Gastrocnemius medialis (tissue), 4 donors: ENCODE data around the gene IQGAP1. TPM values are rescaled to one million over a fixed set of nuclear protein-coding genes. Genes with fewer than 3 reads are reported as not detected.
A peak's percentile ranks its signal among the peaks of the same experiment; 100 is the strongest.

Source experiments
- ATAC-seq, 2 donors: fragments of 150-250 bp; one replicate each; pipeline ENCODE4 v1.9.1; 2016
- DNase-seq, 2 donors: peaks; one replicate each; pipeline ENCODE4 v3.0.0-alpha.2; 2019
- H3K27ac ChIP-seq, 4 donors: fragments of 200-600 bp; sonication (generic); 1 replicate in 1 of 4; 2 replicates in 3 of 4; pipeline ENCODE4 v1.5.1; 2016 to 2018; ENCODE audit warnings: mild to moderate bottlenecking in 2 of 4, moderate library complexity in 1 of 4
- H3K27me3 ChIP-seq, 3 donors: fragments of 200-600 bp; sonication (generic) in 2 of 3; 1 replicate in 1 of 3; 2 replicates in 2 of 3; pipeline versions ENCODE4 v1.5.1 to v1.6.0; 2016 to 2019; ENCODE audit warnings: mild to moderate bottlenecking in 1 of 3, moderate library complexity in 1 of 3
- H3K36me3 ChIP-seq, 2 donors: fragments of 200-600 bp; sonication (generic) in 1 of 2; one replicate each; pipeline ENCODE4 v1.5.1; 2017 to 2018
- H3K4me1 ChIP-seq, 2 donors: fragments of 200-600 bp; sonication (generic) in 1 of 2; one replicate each; pipeline ENCODE4 v1.5.1; 2016 to 2017; ENCODE audit warnings: mild to moderate bottlenecking in 2 of 2
- H3K4me3 ChIP-seq, 4 donors: fragments of 200-600 bp; sonication (generic) in 3 of 4; 1 replicate in 1 of 4; 2 replicates in 3 of 4; pipeline ENCODE4 v1.5.1; 2016 to 2019; ENCODE audit warnings: mild to moderate bottlenecking in 2 of 4
- H3K9me3 ChIP-seq, 3 donors: fragments of 200-600 bp; sonication (generic) in 2 of 3; 1 replicate in 1 of 3; 2 replicates in 2 of 3; pipeline ENCODE4 v1.5.1; 2016 to 2019
- POLR2A ChIP-seq, 2 donors: fragments of 450-650 bp; IDR thresholded peaks; one replicate each; pipeline ENCODE4 v1.6.1; 2017; ENCODE audit warnings: antibody characterized with exemption in 2 of 2, mild to moderate bottlenecking in 2 of 2, moderate library complexity in 2 of 2
- in situ Hi-C, 4 donors: fragments of 200-750 bp; cut with MboI; loops; one replicate each; pipeline versions ENCODE4 v1.15.0 to v1.8.0; 2017; ENCODE audit warnings: low sequenced_read_pairs in 4 of 4
- intact Hi-C: fragments of 100-400 bp; cut with DNase I; formaldehyde crosslinking; loops from one replicate; pipeline ENCODE4 v1.15.1; 2023; ENCODE audit warnings: low total_unique reads
- total RNA-seq, 4 donors: library from RNA; depleted of rRNA; stranded (reverse); fragments of >200 nt; gene quantifications; one replicate each; pipeline versions ENCODE4 v1.1.0 to v1.2.3, GENCODE V29; 2016
- TF ChIP-seq, protein P1 (sequence below), 5 experiments: fragments of 450-650 bp in 3 of 5; fragments of 200-600 bp in 2 of 5; sonication (generic) in 2 of 5; IDR thresholded peaks in 4 of 5; conservative IDR thresholded peaks in 1 of 5; 1 replicate in 4 of 5; 2 replicates in 1 of 5; pipeline ENCODE4 v1.5.1; 2016 to 2019; ENCODE audit warnings: antibody characterized with exemption in 5 of 5, mild to moderate bottlenecking in 3 of 5, moderate library complexity in 3 of 5

The IQGAP1 gene
- total RNA-seq, 4 donors from 2014 or later = 39.1 to 92.7 (median 59.1) TPM

DNA sequence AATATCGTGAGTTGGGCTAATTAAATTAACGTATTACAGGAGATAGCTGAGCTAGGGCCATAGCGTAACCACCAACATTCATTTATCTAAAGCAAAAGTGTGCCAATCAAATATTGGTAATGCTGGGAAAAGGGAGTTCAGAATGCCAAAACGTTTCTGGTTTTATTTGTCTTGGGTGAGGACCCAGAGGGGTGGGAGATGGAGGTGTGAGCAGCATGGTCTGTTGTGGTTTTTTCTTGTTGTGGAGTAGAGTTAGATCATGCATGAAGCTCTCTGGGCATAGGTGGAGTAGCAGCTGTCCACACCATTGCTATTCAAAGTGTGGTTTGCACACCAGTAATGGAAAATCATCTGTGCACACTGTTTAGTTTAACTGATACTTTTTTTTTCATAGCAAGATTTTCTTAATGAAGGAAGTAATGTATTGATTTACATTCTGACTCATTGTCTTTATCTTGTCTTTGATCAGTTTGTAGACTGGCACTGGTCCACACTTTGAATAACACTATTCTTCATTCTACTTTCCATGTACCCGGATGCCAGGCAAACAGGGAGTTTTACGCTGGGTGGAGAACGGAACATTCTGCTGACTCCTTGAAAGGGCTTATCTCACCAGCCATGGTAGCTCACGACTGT lies 90.9 kb downstream of the IQGAP1 start:
- ATAC-seq (no peak), DNase-seq (no peak)
- Histone ChIP-seq H3K9me3 (no peaks in the 10 kb centered on the region), H3K27me3 (no peaks in the 10 kb centered on the region), H3K4me1 (no peaks in the 10 kb centered on the region), H3K27ac (peak overlapping the region in 1 of 4 donors; percentile 15), H3K36me3 (peaks cover 4 to 99% of the 10 kb centered on the region in 2 donors), H3K4me3 (no peak overlapping the region)
- in situ Hi-C loops = loop anchor here (10.0 to 25.0 kb wide), 3 partner anchors 114 to 154 kb away; no protein-coding TSS in a partner anchor
- intact Hi-C loops = no loop called here
- TF ChIP-seq, protein P1, sequence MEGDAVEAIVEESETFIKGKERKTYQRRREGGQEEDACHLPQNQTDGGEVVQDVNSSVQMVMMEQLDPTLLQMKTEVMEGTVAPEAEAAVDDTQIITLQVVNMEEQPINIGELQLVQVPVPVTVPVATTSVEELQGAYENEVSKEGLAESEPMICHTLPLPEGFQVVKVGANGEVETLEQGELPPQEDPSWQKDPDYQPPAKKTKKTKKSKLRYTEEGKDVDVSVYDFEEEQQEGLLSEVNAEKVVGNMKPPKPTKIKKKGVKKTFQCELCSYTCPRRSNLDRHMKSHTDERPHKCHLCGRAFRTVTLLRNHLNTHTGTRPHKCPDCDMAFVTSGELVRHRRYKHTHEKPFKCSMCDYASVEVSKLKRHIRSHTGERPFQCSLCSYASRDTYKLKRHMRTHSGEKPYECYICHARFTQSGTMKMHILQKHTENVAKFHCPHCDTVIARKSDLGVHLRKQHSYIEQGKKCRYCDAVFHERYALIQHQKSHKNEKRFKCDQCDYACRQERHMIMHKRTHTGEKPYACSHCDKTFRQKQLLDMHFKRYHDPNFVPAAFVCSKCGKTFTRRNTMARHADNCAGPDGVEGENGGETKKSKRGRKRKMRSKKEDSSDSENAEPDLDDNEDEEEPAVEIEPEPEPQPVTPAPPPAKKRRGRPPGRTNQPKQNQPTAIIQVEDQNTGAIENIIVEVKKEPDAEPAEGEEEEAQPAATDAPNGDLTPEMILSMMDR (IDR thresholded peaks at IDR 0.05 in 4 of 5, conservative IDR thresholded peaks at IDR 0.05 in 1 of 5) = no peak
- no peak for TF ChIP-seq POLR2A (IDR thresholded peaks at IDR 0.05)

DNA sequence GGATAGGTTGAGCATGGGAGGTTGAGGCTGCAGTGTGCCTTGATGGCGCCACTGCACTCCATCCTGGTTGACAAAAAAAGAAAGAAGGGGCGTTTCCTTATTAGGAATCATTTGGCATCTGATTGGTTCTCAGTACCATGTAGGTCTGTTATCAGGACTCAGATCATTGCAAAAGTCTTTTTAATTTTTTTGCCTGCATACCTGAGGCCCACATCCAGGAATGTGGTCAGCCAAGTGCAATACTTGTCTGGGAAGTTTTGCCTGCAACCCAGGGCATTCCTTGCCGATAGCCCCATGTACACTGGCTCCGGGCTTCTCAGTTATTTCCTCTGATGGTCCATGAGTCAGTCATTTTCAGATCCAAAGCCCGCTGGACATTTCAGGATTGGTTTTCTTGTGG lies 91.6 kb downstream of the IQGAP1 start:
- Histone ChIP-seq H3K4me1 (no peaks in the 10 kb centered on the region), H3K4me3 (no peak overlapping the region), H3K9me3 (no peaks in the 10 kb centered on the region), H3K27me3 (no peaks in the 10 kb centered on the region), H3K36me3 (peaks cover 4 to 99% of the 10 kb centered on the region in 2 donors), H3K27ac (no peak overlapping the region)
- in situ Hi-C loops (loop anchor here (10.0 to 25.0 kb wide), 3 partner anchors 115 to 155 kb away; no protein-coding TSS in a partner anchor), intact Hi-C loops (no loop called here)
- DNase-seq = no peak
- TF ChIP-seq POLR2A (IDR thresholded peaks at IDR 0.05) = no peak
- TF ChIP-seq, protein P1 (IDR thresholded peaks at IDR 0.05 in 4 of 5, conservative IDR thresholded peaks at IDR 0.05 in 1 of 5) = no peak
- ATAC-seq = no peak

DNA sequence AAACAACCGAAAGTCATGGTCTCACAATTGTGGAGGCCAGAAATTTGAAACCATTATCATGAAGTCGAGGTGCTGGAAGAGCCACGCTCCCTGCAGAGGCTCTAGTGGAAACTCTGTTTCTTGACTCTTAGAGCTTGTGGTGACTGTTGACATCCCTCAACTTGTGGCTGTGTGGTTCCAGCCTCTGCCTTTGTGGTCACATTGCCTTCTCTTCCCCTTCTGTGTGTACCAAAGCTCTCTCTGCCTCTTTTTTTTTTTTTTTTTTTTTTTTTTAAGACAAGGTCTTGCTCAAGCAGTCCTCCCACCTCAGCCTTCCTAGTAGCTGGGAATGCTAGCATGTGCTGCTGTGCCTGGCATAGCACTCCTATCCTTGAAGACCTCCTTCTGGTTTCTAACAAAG lies 93.0 kb downstream of the IQGAP1 start:
- intact Hi-C loops (no loop called here), in situ Hi-C loops (loop anchor here in 1 of 4 donors (25.0 kb wide), 1 partner anchor 144 kb away; no protein-coding TSS in a partner anchor)
- ATAC-seq (no peak), DNase-seq (no peak)
- TF ChIP-seq, protein P1 (IDR thresholded peaks at IDR 0.05 in 4 of 5, conservative IDR thresholded peaks at IDR 0.05 in 1 of 5) = no peak
- TF ChIP-seq POLR2A (IDR thresholded peaks at IDR 0.05) = no peak
- no peaks in the 10 kb centered on the region for H3K4me1 ChIP-seq
- H3K4me3 ChIP-seq = no peak overlapping the region
- no peaks in the 10 kb centered on the region for H3K9me3 ChIP-seq
- H3K27me3 ChIP-seq = no peaks in the 10 kb centered on the region
- peak overlapping the region in 1 of 4 donors; percentile 44 for H3K27ac ChIP-seq
- H3K36me3 ChIP-seq = peaks cover 4 to 100% of the 10 kb centered on the region in 2 donors

DNA sequence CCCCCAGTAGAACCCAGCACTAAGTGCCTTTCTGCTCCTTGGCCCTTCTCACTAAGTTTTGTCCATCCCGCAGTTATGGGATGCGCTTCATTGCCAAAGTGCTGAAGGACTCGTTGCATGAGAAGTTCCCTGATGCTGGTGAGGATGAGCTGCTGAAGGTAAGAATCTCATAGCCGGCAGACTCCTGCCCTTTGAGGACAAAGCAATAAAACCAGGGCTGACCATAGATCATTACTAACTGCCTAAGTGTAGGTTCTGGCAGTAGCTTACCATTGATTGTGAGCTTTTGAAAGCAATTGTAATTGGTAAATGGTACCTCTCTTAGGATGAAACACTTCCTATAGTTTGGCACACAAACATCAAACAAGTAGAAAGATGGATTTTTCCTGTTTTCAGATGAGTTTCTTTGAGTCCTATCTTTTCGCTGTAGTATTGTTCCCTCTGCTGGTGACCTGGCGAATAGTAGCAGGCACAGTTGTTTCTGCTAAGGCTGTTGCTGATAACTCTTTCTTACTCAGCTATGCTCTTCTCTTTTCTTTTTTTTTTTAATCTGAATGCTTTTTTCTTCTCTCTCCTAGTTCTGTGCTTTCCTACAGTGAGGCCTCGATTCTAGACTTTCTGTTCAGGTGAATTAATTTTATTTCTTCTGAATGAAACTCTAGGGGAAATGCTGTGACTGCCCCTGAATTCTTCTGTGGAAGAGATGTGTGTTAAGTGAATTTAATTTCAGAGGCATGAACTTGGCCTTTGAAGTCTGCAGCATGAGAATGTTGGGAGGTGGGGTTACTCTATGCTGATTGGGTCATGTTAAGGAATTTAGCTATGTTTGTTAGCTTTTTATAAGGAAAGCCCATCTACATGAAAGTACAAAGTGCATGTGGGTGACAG lies 94.3 kb downstream of the IQGAP1 start:
- intact Hi-C loops (loop anchor here (1.0 to 2.0 kb wide), 2 partner anchors 120 to 162 kb away; no protein-coding TSS in a partner anchor), in situ Hi-C loops (loop anchor here in 1 of 4 donors (25.0 kb wide), 1 partner anchor 145 kb away; no protein-coding TSS in a partner anchor)
- DNase-seq (no peak), ATAC-seq (peak in 1 of 2 donors; percentile 35)
- H3K4me3 ChIP-seq = no peak overlapping the region
- peaks cover 8 to 100% of the 10 kb centered on the region in 2 donors for H3K36me3 ChIP-seq
- no peaks in the 10 kb centered on the region for H3K27me3 ChIP-seq
- H3K27ac ChIP-seq = peak overlapping the region in 2 of 4 donors; percentile 11 to 44
- no peaks in the 10 kb centered on the region for H3K9me3 ChIP-seq
- no peaks in the 10 kb centered on the region for H3K4me1 ChIP-seq
- TF ChIP-seq, protein P1 (IDR thresholded peaks at IDR 0.05 in 4 of 5, conservative IDR thresholded peaks at IDR 0.05 in 1 of 5) = peak; percentile 57 to 75 (median 60)
- no peak for TF ChIP-seq POLR2A (IDR thresholded peaks at IDR 0.05)
